ENCODE measurements around the gene TMEM132D. TPM values are rescaled to one million over a fixed set of nuclear protein-coding genes. Genes with fewer than 3 reads are reported as not detected.

TMEM132D gene
- total and polyA plus RNA-seq, 2 experiments from 2014 or later, result 2.0 to 2.4 TPM

- WGBS (ENCODE audit: low lambda C conversion rate, missing lambda C conversion rate), result 85% methylated on average over 9 of the region's 9 CpGs
- DNase-seq (ENCODE audit: low spot score), result no peak
These were observed 658.1 kb downstream of the TMEM132D start for GRCh38 chr12:129245769-129246168.

DNA sequence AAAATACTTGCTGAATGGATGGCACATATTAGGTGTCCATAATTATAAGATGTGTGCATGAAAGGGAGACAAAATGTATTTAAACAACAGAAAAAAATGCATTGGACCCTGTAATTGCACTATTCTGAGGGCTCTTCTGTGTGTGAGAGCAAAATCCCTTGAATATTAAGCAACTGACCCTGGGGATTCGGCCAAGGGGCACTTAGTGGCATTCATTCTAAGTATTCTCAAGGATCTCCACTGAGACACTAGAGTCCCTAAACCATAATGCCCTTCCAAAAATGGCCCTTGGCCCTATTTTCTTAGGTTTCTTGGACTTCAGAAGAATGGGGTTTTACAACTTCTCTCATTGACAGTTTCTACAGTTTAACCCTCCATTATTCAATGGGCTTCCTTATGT, 662.0 kb downstream of the TMEM132D start:
- Histone ChIP-seq H3K9me3 (ENCODE audit: low read depth) (no peaks in the 10 kb centered on the region), H3K36me3 (replicated peaks; ENCODE audit: insufficient read depth, low read depth) (no peaks in the 10 kb centered on the region), H3K9me2 (replicated peaks; ENCODE audit: insufficient read depth) (no peaks in the 10 kb centered on the region), H3K4me1 (ENCODE audit: insufficient read depth) (no peaks in the 10 kb centered on the region), H3K27me3 (no peaks in the 10 kb centered on the region), H3K79me2 (no peaks in the 10 kb centered on the region), H3K27ac (no peak overlapping the region), H4K20me1 (ENCODE audit: insufficient read depth, poor library complexity, severe bottlenecking) (no peaks in the 10 kb centered on the region), H3K4me3 (no peak overlapping the region), H3K4me2 (no peak overlapping the region), H2AFZ (no peak overlapping the region)
- TF ChIP-seq EZH2phosphoT487 (IDR thresholded peaks at IDR 0.05; ENCODE audit: low read depth, severe bottlenecking, unreplicated experiment), result no peak
- TF ChIP-seq EZH2 (IDR thresholded peaks at IDR 0.05; ENCODE audit: borderline replicate concordance), result no peak
- TF ChIP-seq, protein P1, sequence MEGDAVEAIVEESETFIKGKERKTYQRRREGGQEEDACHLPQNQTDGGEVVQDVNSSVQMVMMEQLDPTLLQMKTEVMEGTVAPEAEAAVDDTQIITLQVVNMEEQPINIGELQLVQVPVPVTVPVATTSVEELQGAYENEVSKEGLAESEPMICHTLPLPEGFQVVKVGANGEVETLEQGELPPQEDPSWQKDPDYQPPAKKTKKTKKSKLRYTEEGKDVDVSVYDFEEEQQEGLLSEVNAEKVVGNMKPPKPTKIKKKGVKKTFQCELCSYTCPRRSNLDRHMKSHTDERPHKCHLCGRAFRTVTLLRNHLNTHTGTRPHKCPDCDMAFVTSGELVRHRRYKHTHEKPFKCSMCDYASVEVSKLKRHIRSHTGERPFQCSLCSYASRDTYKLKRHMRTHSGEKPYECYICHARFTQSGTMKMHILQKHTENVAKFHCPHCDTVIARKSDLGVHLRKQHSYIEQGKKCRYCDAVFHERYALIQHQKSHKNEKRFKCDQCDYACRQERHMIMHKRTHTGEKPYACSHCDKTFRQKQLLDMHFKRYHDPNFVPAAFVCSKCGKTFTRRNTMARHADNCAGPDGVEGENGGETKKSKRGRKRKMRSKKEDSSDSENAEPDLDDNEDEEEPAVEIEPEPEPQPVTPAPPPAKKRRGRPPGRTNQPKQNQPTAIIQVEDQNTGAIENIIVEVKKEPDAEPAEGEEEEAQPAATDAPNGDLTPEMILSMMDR (IDR thresholded peaks at IDR 0.05; ENCODE audit: poor library complexity), result no peak
- WGBS (ENCODE audit: low lambda C conversion rate, missing lambda C conversion rate), result 44% methylated on average over 1 of the region's 1 CpG
- no peak for DNase-seq (ENCODE audit: low spot score)

More at GRCh38 chr12:129245769-129246168, 658.1 kb downstream of the TMEM132D start:
- Histone ChIP-seq H3K27ac (no peak overlapping the region), H3K9me3 (ENCODE audit: low read depth) (no peaks in the 10 kb centered on the region), H3K4me2 (no peak overlapping the region), H3K36me3 (replicated peaks; ENCODE audit: insufficient read depth, low read depth) (no peaks in the 10 kb centered on the region), H3K4me3 (no peak overlapping the region), H2AFZ (no peak overlapping the region), H3K9me2 (replicated peaks; ENCODE audit: insufficient read depth) (no peaks in the 10 kb centered on the region), H3K4me1 (ENCODE audit: insufficient read depth) (no peaks in the 10 kb centered on the region), H3K27me3 (no peaks in the 10 kb centered on the region), H4K20me1 (ENCODE audit: insufficient read depth, poor library complexity, severe bottlenecking) (no peaks in the 10 kb centered on the region), H3K79me2 (no peaks in the 10 kb centered on the region)
- TF ChIP-seq EZH2 (IDR thresholded peaks at IDR 0.05; ENCODE audit: borderline replicate concordance) (no peak), EZH2phosphoT487 (IDR thresholded peaks at IDR 0.05; ENCODE audit: low read depth, severe bottlenecking, unreplicated experiment) (no peak)
- TF ChIP-seq, protein P1 (IDR thresholded peaks at IDR 0.05; ENCODE audit: poor library complexity), result no peak

GRCh38 chr12:129237881-129238280, 665.9 kb downstream of the TMEM132D start:
- Histone ChIP-seq H3K9me3 (ENCODE audit: low read depth) (no peaks in the 10 kb centered on the region), H3K27me3 (no peaks in the 10 kb centered on the region), H3K36me3 (replicated peaks; ENCODE audit: insufficient read depth, low read depth) (no peaks in the 10 kb centered on the region), H3K4me2 (no peak overlapping the region), H3K4me3 (no peak overlapping the region), H3K79me2 (no peaks in the 10 kb centered on the region), H4K20me1 (ENCODE audit: insufficient read depth, poor library complexity, severe bottlenecking) (no peaks in the 10 kb centered on the region), H3K9me2 (replicated peaks; ENCODE audit: insufficient read depth) (no peaks in the 10 kb centered on the region), H3K27ac (no peak overlapping the region), H2AFZ (no peak overlapping the region), H3K4me1 (ENCODE audit: insufficient read depth) (no peaks in the 10 kb centered on the region)
- 82% methylated on average over 5 of the region's 5 CpGs for WGBS (ENCODE audit: low lambda C conversion rate, missing lambda C conversion rate)
- DNase-seq (ENCODE audit: low spot score), result no peak
- no peak for TF ChIP-seq EZH2 (IDR thresholded peaks at IDR 0.05; ENCODE audit: borderline replicate concordance)
- TF ChIP-seq EZH2phosphoT487 (IDR thresholded peaks at IDR 0.05; ENCODE audit: low read depth, severe bottlenecking, unreplicated experiment), result no peak
- TF ChIP-seq, protein P1 (IDR thresholded peaks at IDR 0.05; ENCODE audit: poor library complexity), result no peak

GRCh38 chr12:129234209-129234608, 669.6 kb downstream of the TMEM132D start:
- Histone ChIP-seq H3K4me1 (ENCODE audit: insufficient read depth) (no peaks in the 10 kb centered on the region), H3K27ac (no peak overlapping the region), H3K9me2 (replicated peaks; ENCODE audit: insufficient read depth) (no peaks in the 10 kb centered on the region), H3K4me3 (no peak overlapping the region), H2AFZ (no peak overlapping the region), H3K4me2 (no peak overlapping the region), H3K9me3 (ENCODE audit: low read depth) (no peaks in the 10 kb centered on the region), H4K20me1 (ENCODE audit: insufficient read depth, poor library complexity, severe bottlenecking) (no peaks in the 10 kb centered on the region), H3K27me3 (no peaks in the 10 kb centered on the region), H3K79me2 (no peaks in the 10 kb centered on the region), H3K36me3 (replicated peaks; ENCODE audit: insufficient read depth, low read depth) (no peaks in the 10 kb centered on the region)
- DNase-seq (ENCODE audit: low spot score), result no peak
- 60% methylated on average over 6 of the region's 6 CpGs for WGBS (ENCODE audit: low lambda C conversion rate, missing lambda C conversion rate)
- TF ChIP-seq EZH2 (IDR thresholded peaks at IDR 0.05; ENCODE audit: borderline replicate concordance), result no peak
- TF ChIP-seq, protein P1 (IDR thresholded peaks at IDR 0.05; ENCODE audit: poor library complexity), result no peak
- no peak for TF ChIP-seq EZH2phosphoT487 (IDR thresholded peaks at IDR 0.05; ENCODE audit: low read depth, severe bottlenecking, unreplicated experiment)
